Epithelial cell of proximal tubule (primary cell): Measurements from ENCODE around the gene TMEFF1. TPM values are rescaled to one million over a fixed set of nuclear protein-coding genes. Genes with fewer than 3 reads are reported as not detected.

Experiments
- DNase-seq: peaks from one replicate; pipeline ENCODE4 v3.0.0-alpha.2; 2011; ENCODE audit warnings: low read depth
- H3K4me3 ChIP-seq: 2 replicates; pipeline ENCODE4 v1.5.1; 2011; ENCODE audit warnings: low read depth, mild to moderate bottlenecking, low read length
- CTCF ChIP-seq: conservative IDR thresholded peaks from 2 replicates; pipeline ENCODE4 v1.5.1; 2012; ENCODE audit warnings: low read depth, mild to moderate bottlenecking, low read length
- total RNA-seq: library from RNA; depleted of rRNA; stranded (reverse); fragments of >200 nt; gene quantifications from 2 replicates; pipeline ENCODE4 v1.2.3, GENCODE V29; 2015

TMEFF1 gene
- total RNA-seq: 3.5 and 7.8 TPM in 2 replicates

- no peak for DNase-seq
- TF ChIP-seq CTCF: no peak
- H3K4me3 ChIP-seq: peak within 1 kb of the TSS; percentile 68
Observed at GRCh38 chr9:100472788-100473275, at the start of gene TMEFF1. Gene TMEFF1, plus strand, starts transcription at chr9:100473149. Its CDS starts 396 bp downstream, at chr9:100473545.

- no peak overlapping the region for H3K4me3 ChIP-seq
- no peak for DNase-seq
- no peak for TF ChIP-seq CTCF
Observed at GRCh38 chr9:100425758-100426157, 47.2 kb upstream of the TMEFF1 start.

- no peak for DNase-seq
- TF ChIP-seq CTCF: no peak
- peak overlapping the region; percentile 79 for H3K4me3 ChIP-seq
Observed at GRCh38 chr9:100426189-100426529, 46.8 kb upstream of the TMEFF1 start.

- DNase-seq: no peak
- no peak for TF ChIP-seq CTCF
- peak within 1 kb of the TSS; percentile 84 for H3K4me3 ChIP-seq
Observed at GRCh38 chr9:100426530-100427365, 46.2 kb upstream of the TMEFF1 start, which contains the start of gene MSANTD3. Gene MSANTD3, plus strand, starts transcription at chr9:100427143. Its CDS starts 14,796 bp downstream, at chr9:100441939.

- DNase-seq: no peak
- no peak for TF ChIP-seq CTCF
- H3K4me3 ChIP-seq: peak overlapping the region; percentile 84
Observed at GRCh38 chr9:100427366-100428263, 45.3 kb upstream of the TMEFF1 start.

- H3K4me3 ChIP-seq: peak overlapping the region; percentile 84
Observed at GRCh38 chr9:100428871-100429654, 43.9 kb upstream of the TMEFF1 start.

More at GRCh38 chr9:100428871-100429654, 43.9 kb upstream of the TMEFF1 start:
- peak; percentile 10 for TF ChIP-seq CTCF
- DNase-seq: peak; percentile 98
